ENCODE results near the gene ARHGEF40.

The ARHGEF40 gene

GRCh38 chr14:21060614-21061346 lies 9.3 kb upstream of the ARHGEF40 start:
- DNase-seq, result no peak

DNA sequence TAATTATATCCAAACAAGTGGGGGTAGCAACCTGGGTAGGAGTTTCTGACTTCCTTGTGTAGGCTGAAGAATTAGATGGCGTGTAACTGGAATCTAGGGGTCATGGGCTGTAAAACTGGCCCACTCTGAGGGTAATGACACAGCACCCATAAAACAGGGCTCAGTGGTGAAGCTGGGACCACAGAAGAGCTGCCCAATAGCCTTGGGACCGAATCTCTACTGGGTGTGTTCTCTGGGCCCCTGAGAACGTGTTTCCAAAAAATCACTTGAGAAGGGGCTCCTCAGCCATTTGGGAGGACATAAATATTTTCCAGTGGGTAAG lies 8.8 kb upstream of the ARHGEF40 start:
- no peak for DNase-seq

GRCh38 chr14:21063479-21063878 lies 6.6 kb upstream of the ARHGEF40 start:
- DNase-seq, result peak; percentile 93

DNA sequence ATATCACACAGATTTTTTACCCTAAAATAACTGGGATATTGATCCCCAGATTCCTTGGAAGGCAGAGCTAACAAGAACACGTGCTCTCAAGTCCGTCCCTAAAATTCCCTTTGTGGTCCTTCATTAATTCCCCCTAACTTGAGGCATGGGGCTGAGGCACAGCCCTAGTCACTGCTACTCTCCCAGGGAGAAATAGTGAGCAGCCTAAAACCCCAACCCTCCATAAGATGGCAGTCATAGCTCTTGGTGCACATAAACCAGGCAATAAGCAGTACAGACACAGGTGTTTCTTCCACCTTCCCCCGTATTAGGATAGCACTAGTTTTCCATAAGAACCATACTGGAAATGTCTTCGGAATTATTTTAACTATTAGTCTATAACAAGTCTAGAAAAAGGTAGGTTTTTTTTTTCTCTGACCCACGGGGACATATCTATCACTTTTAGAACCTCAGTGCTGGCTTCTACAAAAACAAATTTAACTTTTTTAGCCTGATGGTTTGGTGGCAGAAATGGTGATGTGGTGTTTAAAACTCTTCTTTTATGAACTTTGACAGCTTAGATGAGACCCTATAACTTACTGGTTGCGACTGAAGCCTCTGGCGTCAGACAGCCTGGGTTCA lies 3.1 kb upstream of the ARHGEF40 start:
- no peak for DNase-seq

DNA sequence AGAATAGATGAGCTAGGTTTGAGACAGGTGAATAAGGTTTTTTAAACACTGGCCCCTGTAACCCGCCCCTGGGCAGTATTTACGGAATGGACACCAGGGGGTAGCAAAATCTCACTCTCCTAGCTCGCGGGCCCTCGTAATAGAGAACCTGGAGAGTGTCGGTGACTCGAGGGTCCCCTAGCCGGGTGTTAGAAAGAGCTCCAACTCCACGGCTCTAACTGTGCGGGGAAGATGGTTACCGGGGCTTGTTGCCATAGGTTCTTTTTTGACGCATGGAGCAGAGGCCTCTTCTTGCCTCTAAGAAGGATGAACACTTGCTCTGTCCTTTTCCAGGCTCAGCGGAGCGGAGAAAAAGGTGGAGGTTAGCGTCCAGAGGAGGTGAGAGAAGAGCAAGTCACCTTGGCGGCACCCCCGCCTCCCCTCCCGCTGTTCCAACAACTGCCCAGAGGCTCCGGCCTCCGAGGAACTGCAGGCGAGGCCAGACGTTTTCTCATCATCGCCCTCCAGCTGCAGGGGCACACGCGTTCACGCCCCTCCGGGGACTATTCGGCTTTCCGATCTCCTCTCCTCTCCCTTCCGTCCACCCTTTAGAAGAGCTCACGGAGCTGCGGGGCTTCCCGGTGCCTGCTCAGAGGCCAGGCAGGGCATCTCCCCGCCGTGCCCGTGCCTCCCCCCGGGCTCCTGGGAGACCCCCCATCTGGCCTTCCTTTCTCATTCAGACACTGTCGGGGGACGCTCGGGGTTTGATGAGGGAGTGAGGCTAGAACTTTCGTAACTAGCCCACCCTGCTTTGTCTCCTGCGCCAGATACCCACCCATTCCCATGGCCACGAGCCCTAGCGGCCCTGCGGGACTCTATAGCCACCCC lies 1.4 kb upstream of the ARHGEF40 start:
- peak; percentile 63 for DNase-seq

- peak; percentile 54 for DNase-seq
Observed at GRCh38 chr14:21069388-21070082, 569 bp upstream of the ARHGEF40 start.

GRCh38 chr14:21070610-21071224 lies 613 bp downstream of the ARHGEF40 start:
- DNase-seq, result peak; percentile 49

DNA sequence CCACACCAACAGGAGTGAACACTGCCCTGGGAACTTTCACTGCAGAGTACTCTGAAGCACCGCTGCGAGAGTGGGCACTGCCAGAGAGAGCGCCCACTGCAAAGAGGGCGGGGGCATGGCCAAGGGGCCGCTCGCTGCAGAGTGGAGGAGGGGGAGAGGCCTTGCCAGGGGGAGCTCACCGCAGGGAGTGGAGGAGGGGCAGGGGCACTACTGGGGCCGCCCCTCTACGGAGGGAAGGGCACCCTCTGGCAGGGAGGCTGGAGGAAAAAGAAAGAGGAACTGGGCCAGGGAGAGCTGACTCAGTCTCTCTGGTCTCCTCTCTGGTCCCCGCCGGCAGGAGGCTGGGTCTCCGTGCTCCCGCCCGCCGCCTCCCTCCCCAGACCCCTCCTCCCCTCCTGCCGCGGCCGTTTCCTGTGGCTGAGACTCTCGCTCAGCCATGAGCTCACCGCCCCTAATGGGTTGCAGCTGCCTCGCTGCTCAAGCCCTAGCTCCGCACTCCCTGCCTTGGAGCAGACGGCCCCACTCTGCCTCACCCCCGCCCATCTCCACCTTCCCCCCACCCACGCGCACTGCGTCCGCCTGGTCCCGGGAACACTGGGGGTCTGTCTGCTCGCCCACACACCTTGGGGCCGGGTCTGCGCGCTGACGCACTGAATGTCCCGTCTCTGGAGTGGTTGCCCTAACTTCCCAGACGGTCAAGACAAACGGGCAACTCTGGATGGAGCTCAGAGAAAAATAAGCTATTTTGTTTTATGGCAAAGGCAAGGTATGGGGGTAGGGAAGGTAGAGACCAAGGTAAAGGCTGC lies 1.3 kb downstream of the ARHGEF40 start:
- DNase-seq, result peak; percentile 97

DNA sequence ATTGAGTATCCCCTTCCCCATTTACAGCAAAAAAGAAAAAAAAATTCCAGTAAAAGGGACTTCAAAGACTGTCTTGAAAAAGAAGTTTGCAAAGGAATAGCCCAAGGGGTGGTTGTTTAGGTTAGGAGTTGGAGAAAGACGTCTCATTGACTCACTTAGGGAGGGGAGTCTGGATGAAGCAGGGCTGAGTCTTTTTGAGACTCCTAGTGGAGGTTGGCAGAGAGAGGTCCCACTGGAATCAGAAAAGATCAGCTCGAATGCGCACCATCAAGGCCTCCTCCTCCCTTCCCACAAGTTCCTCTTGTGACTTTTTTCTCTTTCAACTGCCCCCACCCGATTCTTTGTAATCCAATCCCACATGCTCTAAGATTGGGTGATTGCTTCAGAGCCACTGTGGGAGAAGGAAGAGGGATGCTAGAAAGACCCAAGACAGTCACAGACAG lies 1.9 kb downstream of the ARHGEF40 start:
- DNase-seq, result peak; percentile 81

- no peak for DNase-seq
Observed at GRCh38 chr14:21072781-21073339, 2.8 kb downstream of the ARHGEF40 start.

DNA sequence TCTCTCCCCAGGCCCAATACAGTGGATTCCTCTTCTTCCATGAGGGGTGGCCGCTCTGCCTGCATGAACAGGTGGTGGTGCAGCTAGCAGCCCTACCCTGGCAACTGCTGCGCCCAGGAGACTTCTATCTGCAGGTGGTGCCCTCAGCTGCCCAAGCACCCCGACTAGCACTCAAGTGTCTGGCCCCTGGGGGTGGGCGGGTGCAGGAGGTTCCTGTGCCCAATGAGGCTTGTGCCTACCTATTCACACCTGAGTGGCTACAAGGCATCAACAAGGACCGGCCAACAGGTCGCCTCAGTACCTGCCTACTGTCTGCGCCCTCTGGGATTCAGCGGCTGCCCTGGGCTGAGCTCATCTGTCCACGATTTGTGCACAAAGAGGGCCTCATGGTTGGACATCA lies 3.8 kb downstream of the ARHGEF40 start:
- no peak for DNase-seq

DNA sequence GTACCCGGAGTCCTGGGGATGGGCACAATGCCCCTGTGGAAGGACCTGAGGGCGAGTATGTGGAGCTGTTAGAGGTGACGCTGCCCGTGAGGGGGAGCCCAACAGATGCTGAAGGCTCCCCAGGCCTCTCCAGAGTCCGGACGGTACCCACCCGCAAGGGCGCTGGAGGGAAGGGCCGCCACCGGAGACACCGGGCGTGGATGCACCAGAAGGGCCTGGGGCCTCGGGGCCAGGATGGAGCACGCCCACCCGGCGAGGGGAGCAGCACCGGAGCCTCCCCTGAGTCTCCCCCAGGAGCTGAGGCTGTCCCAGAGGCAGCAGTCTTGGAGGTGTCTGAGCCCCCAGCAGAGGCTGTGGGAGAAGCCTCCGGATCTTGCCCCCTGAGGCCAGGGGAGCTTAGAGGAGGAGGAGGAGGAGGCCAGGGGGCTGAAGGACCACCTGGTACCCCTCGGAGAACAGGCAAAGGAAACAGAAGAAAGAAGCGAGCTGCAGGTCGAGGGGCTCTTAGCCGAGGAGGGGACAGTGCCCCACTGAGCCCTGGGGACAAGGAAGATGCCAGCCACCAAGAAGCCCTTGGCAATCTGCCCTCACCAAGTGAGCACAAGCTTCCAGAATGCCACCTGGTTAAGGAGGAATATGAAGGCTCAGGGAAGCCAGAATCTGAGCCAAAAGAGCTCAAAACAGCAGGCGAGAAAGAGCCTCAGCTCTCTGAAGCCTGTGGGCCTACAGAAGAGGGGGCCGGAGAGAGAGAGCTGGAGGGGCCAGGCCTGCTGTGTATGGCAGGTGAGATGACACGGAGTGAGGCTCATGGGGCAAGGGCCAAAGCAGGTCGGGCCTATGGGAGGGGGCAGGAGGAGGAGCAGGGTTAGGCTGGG lies 4.5 kb downstream of the ARHGEF40 start:
- no peak for DNase-seq

GRCh38 chr14:21075719-21076437 lies 5.8 kb downstream of the ARHGEF40 start:
- no peak for DNase-seq

DNA sequence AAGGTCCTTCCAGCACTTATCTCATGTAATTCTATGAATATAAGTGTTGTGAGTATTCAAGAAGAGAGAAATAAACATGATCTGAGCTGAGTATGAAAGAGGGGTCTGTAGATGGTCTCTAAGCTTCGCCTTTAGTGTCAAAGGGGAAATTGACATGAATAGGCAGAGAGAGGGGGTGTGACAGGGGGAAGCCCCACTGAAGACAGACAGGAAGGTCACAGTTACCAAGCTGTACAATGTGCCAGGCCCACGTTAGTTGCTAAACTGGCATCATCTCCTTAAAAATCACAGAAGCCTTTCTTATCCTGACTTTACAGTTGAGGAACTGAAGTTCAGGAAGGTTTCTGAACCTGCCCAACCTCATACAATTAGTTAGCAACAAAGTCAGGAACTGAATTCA lies 7.6 kb downstream of the ARHGEF40 start:
- DNase-seq, result no peak

DNA sequence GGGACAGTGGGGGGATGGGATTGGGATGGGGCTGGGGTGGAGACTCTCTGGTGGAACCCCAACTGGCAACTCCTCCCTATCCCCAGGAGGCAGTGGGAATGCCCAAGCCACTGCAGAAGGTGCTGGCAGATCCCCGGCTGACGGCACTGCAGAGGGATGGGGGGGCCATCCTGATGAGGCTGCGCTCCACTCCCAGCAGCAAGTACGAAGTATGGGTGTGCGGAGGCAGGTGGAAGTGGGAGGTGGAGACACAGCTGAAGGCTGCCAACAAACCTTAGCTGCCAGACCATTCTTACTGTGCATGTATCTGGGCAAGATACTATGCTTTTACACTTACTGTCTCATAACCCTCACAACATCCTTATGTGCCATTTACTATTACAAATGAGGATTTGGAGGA lies 8.2 kb downstream of the ARHGEF40 start:
- DNase-seq, result no peak

DNA sequence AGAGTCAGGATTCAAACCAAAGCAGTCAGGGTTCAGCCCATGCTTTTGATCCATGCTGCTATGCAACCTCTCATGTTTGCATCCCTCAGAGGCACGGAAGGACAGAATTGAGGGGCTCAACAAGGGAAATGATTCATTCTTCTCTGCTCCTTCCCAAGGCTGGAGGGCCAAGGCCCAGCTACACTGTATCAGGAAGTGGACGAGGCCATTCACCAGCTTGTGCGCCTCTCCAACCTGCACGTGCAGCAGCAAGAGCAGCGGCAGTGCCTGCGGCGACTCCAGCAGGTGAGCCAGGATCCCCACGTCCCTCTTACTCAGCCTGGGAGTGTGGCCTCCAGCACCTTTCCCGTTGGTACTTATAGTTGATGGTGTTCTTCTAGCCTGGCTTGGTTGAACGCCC lies 8.6 kb downstream of the ARHGEF40 start:
- no peak for DNase-seq

DNA sequence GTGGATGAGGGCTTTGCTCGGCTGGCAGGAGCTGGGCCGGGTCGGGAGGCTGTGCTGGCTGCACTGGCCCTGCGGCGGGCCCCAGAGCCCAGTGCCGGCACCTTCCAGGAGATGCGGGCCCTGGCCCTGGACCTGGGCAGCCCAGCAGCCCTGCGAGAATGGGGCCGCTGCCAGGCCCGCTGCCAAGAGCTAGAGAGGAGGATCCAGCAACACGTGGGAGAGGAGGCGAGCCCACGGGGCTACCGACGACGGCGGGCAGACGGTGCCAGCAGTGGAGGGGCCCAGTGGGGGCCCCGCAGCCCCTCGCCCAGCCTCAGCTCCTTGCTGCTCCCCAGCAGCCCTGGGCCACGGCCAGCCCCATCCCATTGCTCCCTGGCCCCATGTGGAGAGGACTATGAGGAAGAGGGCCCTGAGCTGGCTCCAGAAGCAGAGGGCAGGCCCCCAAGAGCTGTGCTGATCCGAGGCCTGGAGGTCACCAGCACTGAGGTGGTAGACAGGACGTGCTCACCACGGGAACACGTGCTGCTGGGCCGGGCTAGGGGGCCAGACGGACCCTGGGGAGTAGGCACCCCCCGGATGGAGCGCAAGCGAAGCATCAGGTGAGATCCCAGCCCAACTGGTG lies 11.5 kb downstream of the ARHGEF40 start:
- no peak for DNase-seq

GRCh38 chr14:21083565-21084325 lies 13.6 kb downstream of the ARHGEF40 start:
- DNase-seq, result no peak
